Chondrocyte (in vitro differentiated cells): ENCODE measurements around the gene FBXO44. TPM values are rescaled to one million over a fixed set of nuclear protein-coding genes. Genes with fewer than 3 reads are reported as not detected.

Source experiments
- DNase-seq: peaks from one replicate; pipeline ENCODE4 v3.0.0; 2021; ENCODE audit warnings: mixed read lengths, low spot score
- H3K27ac Mint-ChIP-seq: one replicate; pipeline ENCODE4 v1.8.0; 2021; ENCODE audit warnings: mild to moderate bottlenecking, moderate library complexity, mixed read lengths; ENCODE audit not compliant: unreplicated experiment
- H3K27me3 Mint-ChIP-seq: 2 replicates; pipeline ENCODE4 v1.8.0; 2021; ENCODE audit warnings: low read depth, mixed read lengths
- H3K36me3 Mint-ChIP-seq: 2 replicates; pipeline ENCODE4 v1.8.0; 2021; ENCODE audit warnings: low read depth, mixed read lengths
- H3K4me1 Mint-ChIP-seq: 2 replicates; pipeline ENCODE4 v1.8.0; 2021; ENCODE audit warnings: low read depth, mild to moderate bottlenecking, mixed read lengths
- H3K4me3 Mint-ChIP-seq: one replicate; pipeline ENCODE4 v1.8.0; 2021; ENCODE audit warnings: mild to moderate bottlenecking, moderate library complexity, mixed read lengths; ENCODE audit not compliant: unreplicated experiment
- H3K9me3 Mint-ChIP-seq: 2 replicates; pipeline ENCODE4 v1.8.0; 2021; ENCODE audit warnings: low read depth, mixed read lengths
- total RNA-seq: library from RNA; stranded (reverse); gene quantifications from 3 replicates; pipeline ENCODE4 v1.2.1, GENCODE V29; 2021
- TF ChIP-seq, protein P1 (sequence below): fragments of 200-600 bp; sonication (generic); IDR thresholded peaks from 2 replicates; pipeline ENCODE4 v1.5.0; 2021; ENCODE audit warnings: antibody characterized with exemption, mild to moderate bottlenecking, moderate library complexity

The FBXO44 gene
- total RNA-seq, 1 donor from 2014 or later, result 17.5 TPM

DNA sequence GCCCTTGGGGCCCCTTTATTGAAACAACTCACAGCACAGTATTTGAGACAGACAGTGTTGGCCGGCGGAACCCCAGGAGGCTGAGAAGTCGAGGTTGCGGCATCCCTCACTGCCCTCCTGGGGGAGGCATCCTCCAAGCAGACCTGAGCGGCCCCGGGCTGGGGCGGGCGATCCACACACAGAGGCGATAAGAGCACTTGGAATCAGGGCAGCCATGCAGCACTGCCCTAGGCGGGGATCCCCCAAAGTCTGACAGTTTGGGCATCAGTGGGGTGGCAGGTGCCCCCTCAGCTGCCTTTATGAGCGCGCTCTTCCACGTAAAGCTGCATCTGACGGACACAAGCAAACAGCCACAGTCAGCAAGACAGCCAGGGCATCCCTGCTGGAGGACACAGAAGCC lies 19.8 kb downstream of the FBXO44 start:
- Mint-ChIP-seq H3K36me3 (peaks cover 6% of the 10 kb centered on the region), H3K27me3 (no peaks in the 10 kb centered on the region), H3K4me3 (no peak overlapping the region), H3K27ac (no peak overlapping the region), H3K9me3 (no peaks in the 10 kb centered on the region), H3K4me1 (peaks cover 2% of the 10 kb centered on the region)
- DNase-seq, result no peak
- TF ChIP-seq, protein P1, sequence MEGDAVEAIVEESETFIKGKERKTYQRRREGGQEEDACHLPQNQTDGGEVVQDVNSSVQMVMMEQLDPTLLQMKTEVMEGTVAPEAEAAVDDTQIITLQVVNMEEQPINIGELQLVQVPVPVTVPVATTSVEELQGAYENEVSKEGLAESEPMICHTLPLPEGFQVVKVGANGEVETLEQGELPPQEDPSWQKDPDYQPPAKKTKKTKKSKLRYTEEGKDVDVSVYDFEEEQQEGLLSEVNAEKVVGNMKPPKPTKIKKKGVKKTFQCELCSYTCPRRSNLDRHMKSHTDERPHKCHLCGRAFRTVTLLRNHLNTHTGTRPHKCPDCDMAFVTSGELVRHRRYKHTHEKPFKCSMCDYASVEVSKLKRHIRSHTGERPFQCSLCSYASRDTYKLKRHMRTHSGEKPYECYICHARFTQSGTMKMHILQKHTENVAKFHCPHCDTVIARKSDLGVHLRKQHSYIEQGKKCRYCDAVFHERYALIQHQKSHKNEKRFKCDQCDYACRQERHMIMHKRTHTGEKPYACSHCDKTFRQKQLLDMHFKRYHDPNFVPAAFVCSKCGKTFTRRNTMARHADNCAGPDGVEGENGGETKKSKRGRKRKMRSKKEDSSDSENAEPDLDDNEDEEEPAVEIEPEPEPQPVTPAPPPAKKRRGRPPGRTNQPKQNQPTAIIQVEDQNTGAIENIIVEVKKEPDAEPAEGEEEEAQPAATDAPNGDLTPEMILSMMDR, result no peak

DNA sequence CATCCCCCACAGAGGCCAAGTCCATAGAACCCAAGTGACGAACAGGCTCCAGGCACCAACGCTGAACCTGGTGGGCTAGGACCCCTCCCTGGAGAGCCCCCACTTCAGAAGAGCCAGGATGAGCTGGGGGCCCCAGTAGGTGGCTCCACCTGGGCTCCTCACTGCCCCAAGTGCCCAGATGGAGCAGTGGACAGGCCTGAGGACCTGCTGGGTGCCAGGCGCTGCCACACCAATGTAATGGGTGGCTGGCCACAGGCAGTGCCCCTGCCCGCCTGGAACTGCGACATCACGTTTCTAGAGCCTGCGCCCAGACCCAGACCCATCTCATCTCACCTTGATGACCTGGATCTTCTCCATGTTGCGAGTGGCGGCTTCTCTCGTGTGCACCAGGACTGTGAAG lies 20.6 kb downstream of the FBXO44 start:
- no peak for DNase-seq
- Mint-ChIP-seq H3K4me3 (no peak overlapping the region), H3K27ac (no peak overlapping the region), H3K27me3 (no peaks in the 10 kb centered on the region), H3K4me1 (peaks cover 5% of the 10 kb centered on the region), H3K36me3 (peaks cover 6% of the 10 kb centered on the region), H3K9me3 (no peaks in the 10 kb centered on the region)
- TF ChIP-seq, protein P1, result no peak

DNA sequence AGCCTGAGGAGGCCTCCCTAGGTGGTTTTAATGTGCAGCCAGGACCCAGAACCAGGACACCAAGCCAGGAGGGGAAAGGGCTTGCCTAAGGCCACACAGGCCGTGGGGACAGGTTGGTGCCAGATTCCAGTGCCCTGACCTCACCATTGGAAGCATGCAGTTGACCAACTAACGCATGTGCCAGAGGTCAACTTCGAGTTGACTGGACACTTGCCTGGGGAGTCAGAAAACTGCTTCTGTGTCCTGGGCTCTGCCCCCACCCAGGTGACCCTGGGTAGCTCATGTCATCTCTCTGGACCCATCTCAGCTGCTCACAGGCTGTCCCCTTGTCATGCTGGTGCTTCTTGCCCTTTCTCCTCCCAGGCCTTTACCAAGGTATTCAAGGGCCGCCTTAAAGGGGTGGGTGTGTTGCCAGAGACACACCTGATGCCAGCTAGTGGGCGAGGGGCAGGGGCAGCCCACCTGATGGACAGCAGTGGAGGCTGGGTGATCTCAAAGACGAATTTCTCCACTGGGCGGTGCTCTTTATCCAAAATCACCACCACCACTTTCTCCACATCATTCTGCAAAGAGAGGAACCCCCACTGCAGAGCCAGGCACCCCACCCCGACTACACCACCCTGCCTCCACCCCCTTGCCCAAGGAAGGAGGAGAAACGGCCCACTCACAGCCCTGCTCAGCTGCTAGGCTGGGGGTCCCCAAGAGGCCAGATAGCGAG lies 21.9 kb downstream of the FBXO44 start:
- Mint-ChIP-seq H3K27me3 (no peaks in the 10 kb centered on the region), H3K9me3 (no peaks in the 10 kb centered on the region), H3K4me1 (peaks cover 6% of the 10 kb centered on the region), H3K27ac (no peak overlapping the region), H3K4me3 (no peak overlapping the region), H3K36me3 (peaks cover 6% of the 10 kb centered on the region)
- DNase-seq, result no peak
- TF ChIP-seq, protein P1, result peak; percentile 20

DNA sequence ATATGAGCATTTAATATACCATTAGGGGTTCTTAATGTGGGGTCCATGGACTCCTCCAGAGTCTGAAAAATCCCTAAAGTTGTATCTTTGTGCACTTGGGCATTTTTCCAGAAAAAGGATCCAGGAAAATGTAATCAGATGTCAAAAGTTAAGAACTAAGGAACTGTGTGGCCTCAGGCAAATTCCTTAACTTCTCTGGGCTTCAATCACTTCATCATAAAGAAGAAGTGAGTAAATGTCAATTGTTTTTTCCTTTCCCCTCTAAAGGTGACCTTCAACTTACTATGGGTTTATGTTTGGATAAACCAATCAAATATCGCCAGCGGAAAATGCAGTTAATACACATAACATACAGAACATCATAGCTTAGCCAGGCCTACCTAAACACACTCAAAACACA lies 23.8 kb downstream of the FBXO44 start:
- Mint-ChIP-seq H3K36me3 (peaks cover 3% of the 10 kb centered on the region), H3K4me3 (no peak overlapping the region), H3K4me1 (peaks cover 13% of the 10 kb centered on the region), H3K27ac (no peak overlapping the region), H3K9me3 (no peaks in the 10 kb centered on the region), H3K27me3 (no peaks in the 10 kb centered on the region)
- TF ChIP-seq, protein P1, result no peak
- DNase-seq, result no peak

DNA sequence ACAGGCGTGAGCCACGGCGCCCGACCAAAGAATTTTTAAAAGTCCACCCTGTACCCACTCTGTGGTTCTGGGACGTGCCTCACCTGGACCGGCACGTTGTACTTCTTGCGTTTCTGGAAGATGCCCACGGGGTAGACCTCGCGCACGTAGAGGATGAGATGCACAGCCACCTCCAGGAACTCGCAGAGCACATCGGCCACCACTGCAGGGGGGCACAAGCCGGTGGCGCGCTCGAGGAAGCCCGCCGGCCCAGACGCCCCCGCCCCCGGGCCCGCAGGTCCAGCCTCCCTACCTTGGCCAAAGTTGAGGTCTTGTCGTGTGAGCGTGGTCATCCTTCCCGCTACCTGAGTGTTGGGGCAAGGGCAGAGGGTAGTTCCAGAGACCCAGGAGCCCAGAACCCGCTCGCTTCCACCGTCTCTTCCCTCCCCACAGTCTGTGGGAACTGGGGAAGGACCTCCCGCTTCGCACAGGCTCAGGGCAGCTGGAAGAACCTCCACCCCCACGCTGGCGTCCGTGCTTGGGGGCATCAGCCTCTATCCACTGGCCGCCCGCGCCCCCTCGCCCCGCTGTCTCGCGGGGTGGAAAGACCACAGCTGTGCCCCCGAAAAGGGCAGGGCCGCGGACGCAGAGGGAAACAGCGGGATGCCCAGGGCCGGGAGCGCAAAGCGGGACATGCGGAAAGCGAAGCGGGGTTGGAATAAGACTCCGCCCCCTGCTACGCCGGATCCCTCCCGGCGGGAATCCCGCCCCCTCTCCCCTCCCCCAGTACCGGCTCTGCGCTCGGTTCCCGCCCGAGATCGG lies 25.8 kb downstream of the FBXO44 start:
- peaks cover 2% of the 10 kb centered on the region for H3K27me3 Mint-ChIP-seq
- H3K4me1 Mint-ChIP-seq, result peaks cover 13% of the 10 kb centered on the region
- peak overlapping the region; percentile 82 for H3K27ac Mint-ChIP-seq
- H3K9me3 Mint-ChIP-seq, result no peaks in the 10 kb centered on the region
- no peak for DNase-seq
- no peaks in the 10 kb centered on the region for H3K36me3 Mint-ChIP-seq
- peak overlapping the region; percentile 89 for H3K4me3 Mint-ChIP-seq
- TF ChIP-seq, protein P1, result peak; percentile 12
